ENCODE results near the gene IPP. TPM values are rescaled to one million over a fixed set of nuclear protein-coding genes. Genes with fewer than 3 reads are reported as not detected.

Gene IPP
- total and polyA plus RNA-seq, 4 donors = 3.9 to 16.0 (median 8.4) TPM

DNA sequence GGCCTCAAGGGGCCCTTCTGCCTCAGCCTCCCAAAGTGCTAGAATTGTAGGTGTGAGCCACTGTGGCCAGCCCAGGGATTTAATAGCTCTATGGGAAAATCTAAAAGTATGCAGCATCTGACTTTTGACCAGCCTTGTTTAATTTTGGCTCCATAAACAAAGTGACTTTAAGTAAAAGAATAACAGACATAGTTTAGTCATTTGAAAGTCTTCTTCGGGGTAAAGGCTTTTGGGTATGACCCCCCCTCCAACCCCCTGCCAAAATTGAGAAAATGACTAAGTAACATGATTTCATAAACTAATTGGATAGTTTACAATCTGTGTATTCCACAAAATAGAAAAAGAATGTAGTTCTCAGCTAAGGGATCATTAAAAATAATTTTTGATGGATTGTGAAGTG, 81.1 kb downstream of the IPP start:
- Histone ChIP-seq H3K27ac (ENCODE audit: low read depth in 1 of 2, low read length in 1 of 2) (no peak overlapping the region), H3K4me1 (ENCODE audit: control insufficient read depth in 5 of 5, insufficient read depth in 5 of 5, low read length in 5 of 5) (peaks cover 0 to 37% (median 0%) of the 10 kb centered on the region in 5 donors), H3K9ac (ENCODE audit: insufficient read depth in 1 of 2, low read length in 2 of 2) (no peak overlapping the region), H3K27me3 (ENCODE audit: control insufficient read depth in 3 of 3, insufficient read depth in 3 of 3, low read length in 2 of 3) (no peaks in the 10 kb centered on the region), H3K4me3 (no peak overlapping the region), H3K36me3 (ENCODE audit: control insufficient read depth in 4 of 4, insufficient read depth in 4 of 4, low read length in 4 of 4) (peaks cover 0 to under 1% (median 0%) of the 10 kb centered on the region in 4 donors), H3K9me3 (ENCODE audit: control insufficient read depth in 4 of 4, insufficient read depth in 3 of 4, low read length in 3 of 4) (no peaks in the 10 kb centered on the region)
- DNase-seq (no peak), ATAC-seq (ENCODE audit: insufficient read depth, low FRiP score) (no peak)
- TF ChIP-seq, protein P1, sequence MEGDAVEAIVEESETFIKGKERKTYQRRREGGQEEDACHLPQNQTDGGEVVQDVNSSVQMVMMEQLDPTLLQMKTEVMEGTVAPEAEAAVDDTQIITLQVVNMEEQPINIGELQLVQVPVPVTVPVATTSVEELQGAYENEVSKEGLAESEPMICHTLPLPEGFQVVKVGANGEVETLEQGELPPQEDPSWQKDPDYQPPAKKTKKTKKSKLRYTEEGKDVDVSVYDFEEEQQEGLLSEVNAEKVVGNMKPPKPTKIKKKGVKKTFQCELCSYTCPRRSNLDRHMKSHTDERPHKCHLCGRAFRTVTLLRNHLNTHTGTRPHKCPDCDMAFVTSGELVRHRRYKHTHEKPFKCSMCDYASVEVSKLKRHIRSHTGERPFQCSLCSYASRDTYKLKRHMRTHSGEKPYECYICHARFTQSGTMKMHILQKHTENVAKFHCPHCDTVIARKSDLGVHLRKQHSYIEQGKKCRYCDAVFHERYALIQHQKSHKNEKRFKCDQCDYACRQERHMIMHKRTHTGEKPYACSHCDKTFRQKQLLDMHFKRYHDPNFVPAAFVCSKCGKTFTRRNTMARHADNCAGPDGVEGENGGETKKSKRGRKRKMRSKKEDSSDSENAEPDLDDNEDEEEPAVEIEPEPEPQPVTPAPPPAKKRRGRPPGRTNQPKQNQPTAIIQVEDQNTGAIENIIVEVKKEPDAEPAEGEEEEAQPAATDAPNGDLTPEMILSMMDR (IDR thresholded peaks at IDR 0.05; ENCODE audit: control extremely low read depth, extremely low read depth) = no peak
- WGBS, 2 donors = 75 to 86% methylated on average over 1 of the region's 1 CpG

DNA sequence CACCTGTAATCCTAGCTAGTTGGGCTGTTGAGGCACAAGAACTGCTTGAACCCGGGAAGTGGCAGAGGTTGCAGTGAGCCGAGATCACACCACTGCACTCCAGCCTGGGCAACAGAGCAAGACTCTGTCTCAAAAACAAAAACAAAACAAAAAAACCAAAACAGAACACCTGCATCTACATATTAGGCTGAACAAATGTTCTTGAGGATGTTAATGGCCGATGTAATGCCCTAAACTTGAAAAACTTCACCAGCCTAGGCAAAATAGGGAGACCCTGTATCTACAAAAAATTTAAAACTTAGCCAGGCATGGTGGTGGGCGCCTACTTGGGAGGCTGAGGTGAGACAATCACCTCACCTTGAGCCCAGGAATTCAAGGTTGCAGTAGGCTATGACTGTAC, 81.9 kb downstream of the IPP start:
- Histone ChIP-seq H3K4me1 (ENCODE audit: control insufficient read depth in 5 of 5, insufficient read depth in 5 of 5, low read length in 5 of 5) (peaks cover 0 to 32% (median 0%) of the 10 kb centered on the region in 5 donors), H3K4me3 (no peak overlapping the region), H3K9ac (ENCODE audit: insufficient read depth in 1 of 2, low read length in 2 of 2) (no peak overlapping the region), H3K36me3 (ENCODE audit: control insufficient read depth in 4 of 4, insufficient read depth in 4 of 4, low read length in 4 of 4) (no peaks in the 10 kb centered on the region), H3K27me3 (ENCODE audit: control insufficient read depth in 3 of 3, insufficient read depth in 3 of 3, low read length in 2 of 3) (no peaks in the 10 kb centered on the region), H3K27ac (ENCODE audit: low read depth in 1 of 2, low read length in 1 of 2) (no peak overlapping the region), H3K9me3 (ENCODE audit: control insufficient read depth in 4 of 4, insufficient read depth in 3 of 4, low read length in 3 of 4) (no peaks in the 10 kb centered on the region)
- TF ChIP-seq, protein P1 (IDR thresholded peaks at IDR 0.05; ENCODE audit: control extremely low read depth, extremely low read depth) = no peak
- DNase-seq (no peak), ATAC-seq (ENCODE audit: insufficient read depth, low FRiP score) (no peak)
- WGBS, 2 donors = 98% methylated on average over 4 of the region's 4 CpGs

DNA sequence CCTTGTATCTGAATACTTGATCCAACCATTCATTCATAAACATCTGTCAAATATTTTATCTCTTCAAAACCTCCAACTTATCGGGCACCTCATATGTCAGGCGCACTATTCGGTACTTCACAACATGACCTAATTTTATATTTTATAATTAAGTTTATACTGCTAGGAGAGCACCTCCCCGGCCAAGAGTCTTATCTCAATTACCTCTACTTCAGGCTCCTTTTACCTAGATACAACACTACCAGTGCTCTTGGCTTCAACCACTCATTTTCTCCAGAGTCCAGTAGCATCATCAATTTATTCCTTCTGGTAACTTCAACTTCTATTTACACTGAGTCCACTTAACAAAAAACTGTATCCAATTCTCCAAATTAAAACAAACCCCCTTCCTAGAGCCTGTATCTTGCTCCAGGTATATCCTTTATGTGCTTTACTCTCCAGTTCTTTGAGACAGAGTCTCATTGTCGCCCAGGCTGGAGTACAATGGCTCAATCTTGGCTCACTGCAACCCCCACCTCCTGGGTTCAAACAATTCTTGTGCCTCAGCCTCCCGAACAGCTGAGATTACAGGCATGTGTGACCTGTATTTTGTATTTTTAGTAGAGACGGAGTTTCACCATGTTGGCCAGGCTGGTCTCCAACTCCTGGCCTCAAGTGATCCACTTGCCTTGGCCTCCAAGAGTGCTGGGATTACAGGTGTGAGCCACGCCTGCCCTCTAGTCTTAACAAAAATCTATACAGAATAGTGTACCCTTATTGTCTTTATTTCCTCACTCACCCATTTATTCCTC, 82.9 kb downstream of the IPP start:
- no peaks in the 10 kb centered on the region for H3K27me3 ChIP-seq (ENCODE audit: control insufficient read depth in 3 of 3, insufficient read depth in 3 of 3, low read length in 2 of 3)
- ATAC-seq (ENCODE audit: insufficient read depth, low FRiP score) (no peak), DNase-seq (no peak)
- H3K4me1 ChIP-seq (ENCODE audit: control insufficient read depth in 5 of 5, insufficient read depth in 5 of 5, low read length in 5 of 5) = peaks cover 0 to 24% (median 0%) of the 10 kb centered on the region in 5 donors
- no peak overlapping the region for H3K9ac ChIP-seq (ENCODE audit: insufficient read depth in 1 of 2, low read length in 2 of 2)
- H3K27ac ChIP-seq (ENCODE audit: low read depth in 1 of 2, low read length in 1 of 2) = no peak overlapping the region
- TF ChIP-seq, protein P1 (IDR thresholded peaks at IDR 0.05; ENCODE audit: control extremely low read depth, extremely low read depth) = no peak
- no peaks in the 10 kb centered on the region for H3K36me3 ChIP-seq (ENCODE audit: control insufficient read depth in 4 of 4, insufficient read depth in 4 of 4, low read length in 4 of 4)
- H3K4me3 ChIP-seq = no peak overlapping the region
- H3K9me3 ChIP-seq (ENCODE audit: control insufficient read depth in 4 of 4, insufficient read depth in 3 of 4, low read length in 3 of 4) = no peaks in the 10 kb centered on the region
- WGBS, 2 donors = 65 to 83% methylated on average over 8 of the region's 8 CpGs
